Measurements from ENCODE around the gene GON4L. TPM values are rescaled to one million over a fixed set of nuclear protein-coding genes. Genes with fewer than 3 reads are reported as not detected.

GON4L gene
- total RNA-seq, 2 experiments from 2014 or later = 71.0 to 77.0 TPM

Other genes with a start within 250 kb of the GON4L start
- 10 to 100 TPM; 65.9 to 69.6 TPM for gene MSTO1, start 247.0 kb downstream of the GON4L start, total RNA-seq
- gene YY1AP1, start 168.4 kb downstream of the GON4L start, total RNA-seq = 10 to 100 TPM; 71.1 to 81.2 TPM
- gene DAP3, start 168.1 kb downstream of the GON4L start, total RNA-seq = 100 to 1,000 TPM; 105 to 106 TPM
- gene SYT11, start 2.4 kb upstream of the GON4L start, total RNA-seq = 1 to 10 TPM; 6.1 to 6.3 TPM
- 10 to 100 TPM; 66.2 to 67.0 TPM for gene RIT1, start 54.1 kb upstream of the GON4L start, total RNA-seq
- gene KHDC4, start 77.2 kb upstream of the GON4L start, total RNA-seq = 10 to 100 TPM; 56.6 to 60.8 TPM
- gene RXFP4, start 84.4 kb upstream of the GON4L start, total RNA-seq = not detected
- 10 to 100 TPM; 54.8 to 62.4 TPM for gene ARHGEF2, start 121.3 kb upstream of the GON4L start, total RNA-seq
- gene SSR2, start 163.7 kb upstream of the GON4L start, total RNA-seq = 100 to 1,000 TPM; 223 to 225 TPM
- 10 to 100 TPM; 10.6 to 11.9 TPM for gene UBQLN4, start 196.6 kb upstream of the GON4L start, total RNA-seq
- 1 to 10 TPM; 7.0 to 8.7 TPM for gene LAMTOR2, start 197.6 kb upstream of the GON4L start, total RNA-seq
- gene RAB25, start 203.9 kb upstream of the GON4L start, total RNA-seq = 1 to 10 TPM in 1 of 2 experiments, under 1 TPM in 1; 0.58 to 1.3 TPM
- under 1 TPM; 0.27 to 0.36 TPM for gene MEX3A, start 225.3 kb upstream of the GON4L start, total RNA-seq

Measured in CD4-positive, alpha-beta T cell (primary cell).